ENCODE data around the gene ZMIZ1.
A peak's percentile ranks its signal among the peaks of the same experiment; 100 is the strongest.

ZMIZ1 gene

DNA sequence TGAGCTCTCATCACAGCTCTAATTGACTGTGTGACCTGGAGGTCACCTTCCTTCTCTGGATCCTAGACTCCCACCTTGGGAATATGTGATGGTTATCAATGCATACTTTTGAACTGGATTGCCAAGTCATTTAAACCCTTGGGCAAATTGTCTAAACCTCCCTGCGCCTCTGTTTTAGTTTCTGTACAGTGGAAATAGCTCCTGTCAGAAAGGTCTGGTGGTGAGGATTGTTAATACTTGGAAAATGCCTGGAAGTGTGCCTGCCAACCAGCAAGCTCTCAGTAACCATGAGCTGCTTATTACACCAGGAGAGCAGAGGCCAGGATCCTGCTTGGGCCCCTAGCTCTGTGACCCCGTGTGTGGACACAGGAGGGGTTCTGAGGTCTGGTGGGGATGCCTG, 169.8 kb downstream of the ZMIZ1 start:
- DNase-seq (ENCODE audit: insufficient read length, low spot score) (no peak), FAIRE-seq (no peak)

- DNase-seq (ENCODE audit: insufficient read length, low spot score) (no peak), FAIRE-seq (no peak)
Observed at GRCh38 chr10:79239275-79239779, 170.6 kb downstream of the ZMIZ1 start.

DNA sequence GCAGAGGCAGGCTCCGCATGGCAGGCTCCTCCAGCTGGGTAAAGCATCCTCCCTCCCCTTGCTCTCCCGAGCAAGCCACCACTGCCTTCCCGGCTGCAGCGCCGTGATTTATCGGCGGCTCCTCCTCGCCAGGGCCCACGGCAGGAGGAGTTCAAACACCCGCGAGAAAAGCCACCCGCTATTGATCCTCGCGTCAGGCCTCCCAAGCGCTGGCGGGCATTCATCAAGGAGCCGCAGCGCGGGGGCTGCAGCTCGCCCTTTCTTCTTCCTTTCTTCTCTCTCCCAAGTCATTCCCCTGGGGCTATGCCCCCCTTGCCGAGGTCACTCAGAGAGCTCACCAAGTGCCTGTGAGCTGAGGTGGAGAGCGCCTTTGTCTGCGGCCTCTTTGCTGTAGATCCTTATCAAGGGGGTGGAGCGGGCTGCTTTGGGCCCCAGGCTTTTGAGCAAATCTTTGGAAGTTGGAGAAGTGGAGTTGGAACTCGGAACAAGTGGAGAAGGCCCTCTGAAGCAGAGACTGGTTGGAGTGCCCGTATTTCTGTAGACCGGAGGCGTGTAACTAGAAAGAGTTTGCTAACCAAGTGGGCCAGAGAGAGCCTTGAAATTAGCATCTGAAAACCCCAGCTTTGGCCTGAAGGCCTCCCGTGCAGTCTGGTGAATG, 171.3 kb downstream of the ZMIZ1 start:
- no peak for FAIRE-seq

DNA sequence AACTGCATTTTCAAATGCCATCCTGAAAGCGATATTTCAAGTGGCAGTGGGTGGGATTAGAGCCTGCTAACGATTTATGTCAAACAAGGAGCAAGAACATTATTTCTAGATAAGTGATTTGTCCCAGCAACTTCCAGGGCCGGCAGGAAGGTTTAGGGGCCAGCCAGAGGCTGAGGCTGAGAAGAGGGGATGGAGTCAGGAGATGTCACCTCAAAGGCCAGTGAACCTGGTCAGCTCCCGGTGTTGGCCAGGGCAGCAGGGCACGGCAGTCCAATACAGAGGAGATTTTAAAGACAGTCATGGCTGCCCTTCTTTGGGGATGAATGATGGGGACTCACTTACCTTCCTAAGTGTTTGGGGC, 172.8 kb downstream of the ZMIZ1 start:
- DNase-seq (ENCODE audit: insufficient read length, low spot score) (no peak), FAIRE-seq (no peak)

More for the DNA sequence above, 171.3 kb downstream of the ZMIZ1 start:
- no peak for DNase-seq (ENCODE audit: insufficient read length, low spot score)

DNA sequence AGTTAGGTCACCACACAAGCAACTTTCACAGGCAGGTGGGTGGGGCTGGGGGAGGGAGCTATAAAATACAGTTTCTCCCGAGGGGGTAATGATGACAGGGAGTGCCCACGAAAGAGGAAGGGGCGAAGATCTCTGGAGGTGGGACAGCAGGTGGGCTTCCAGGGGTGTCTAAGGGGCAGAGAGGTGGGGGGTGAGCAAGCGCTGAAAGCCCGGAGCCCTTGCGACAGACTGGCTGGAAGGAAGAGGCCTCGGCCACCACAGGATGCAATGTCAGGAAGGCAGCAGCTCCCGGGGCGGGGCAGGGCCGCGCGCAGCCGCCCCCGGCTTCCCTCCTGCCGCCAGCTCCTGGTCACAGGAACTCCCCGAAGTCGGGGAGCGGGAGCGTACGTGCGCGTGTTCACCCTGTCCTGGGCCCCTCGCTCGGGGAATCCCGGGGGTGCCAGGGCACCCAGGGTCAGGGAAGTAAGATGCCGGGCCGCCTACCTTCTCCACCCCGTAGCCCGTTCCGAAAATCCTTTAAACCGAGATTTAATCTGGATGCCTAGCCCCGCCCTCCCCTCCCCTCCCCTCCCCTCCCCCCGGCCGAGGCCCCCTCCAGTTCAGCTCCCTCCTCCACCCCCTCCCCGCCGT, 173.3 kb downstream of the ZMIZ1 start:
- FAIRE-seq, result peak; percentile 64
- DNase-seq (ENCODE audit: insufficient read length, low spot score), result peak; percentile 53

DNA sequence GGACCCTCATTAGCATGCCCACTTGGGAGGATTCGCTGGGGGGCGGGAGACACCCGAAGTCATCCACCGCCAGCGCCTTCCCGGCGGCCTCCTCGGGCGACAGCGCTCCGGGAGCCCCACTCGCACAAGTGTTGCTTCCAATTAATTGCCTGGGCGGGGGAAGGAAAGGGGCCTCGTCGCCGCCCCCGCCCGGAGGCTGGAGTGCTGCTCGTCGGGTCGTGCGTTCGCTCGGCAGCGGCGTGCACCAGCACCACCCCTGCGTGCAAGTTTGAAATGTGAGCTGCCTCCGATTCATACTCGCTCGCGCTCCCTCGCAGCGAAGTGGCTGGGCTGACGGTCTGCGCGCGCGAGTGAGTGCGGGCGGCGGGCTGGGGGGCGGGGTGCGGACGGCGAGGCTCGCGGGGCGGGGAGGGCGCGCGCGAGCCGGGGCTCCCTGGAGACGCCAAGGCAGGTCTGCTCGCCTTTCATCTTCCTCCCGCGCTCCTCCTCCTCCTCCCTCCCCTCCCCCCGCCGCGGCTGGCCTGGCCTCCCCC, 173.9 kb downstream of the ZMIZ1 start:
- peak; percentile 72 for FAIRE-seq
- peak; percentile 74 for DNase-seq (ENCODE audit: insufficient read length, low spot score)

- FAIRE-seq (no peak), DNase-seq (ENCODE audit: insufficient read length, low spot score) (peak; percentile 80)
Observed at GRCh38 chr10:79243181-79244067, 174.7 kb downstream of the ZMIZ1 start.

DNA sequence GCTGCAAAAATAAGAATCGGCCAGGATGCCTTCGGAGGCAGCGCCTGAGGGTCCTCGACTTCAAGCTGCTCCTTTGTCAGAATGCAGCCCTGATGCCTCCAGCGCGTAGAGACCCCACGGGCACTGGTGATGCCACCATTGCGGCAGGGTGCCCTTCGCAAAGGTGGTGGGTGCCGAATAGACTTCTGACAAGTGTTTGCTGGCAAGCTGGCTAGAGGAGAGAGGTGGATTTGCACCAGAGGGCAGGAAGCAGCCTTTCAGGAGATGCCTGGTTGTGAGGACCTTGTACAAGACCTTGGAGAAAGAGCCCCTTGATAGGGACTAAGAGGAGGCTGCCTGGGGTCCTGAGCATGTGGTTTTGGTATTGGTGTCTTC, 175.3 kb downstream of the ZMIZ1 start:
- no peak for FAIRE-seq
- DNase-seq (ENCODE audit: insufficient read length, low spot score), result no peak

DNA sequence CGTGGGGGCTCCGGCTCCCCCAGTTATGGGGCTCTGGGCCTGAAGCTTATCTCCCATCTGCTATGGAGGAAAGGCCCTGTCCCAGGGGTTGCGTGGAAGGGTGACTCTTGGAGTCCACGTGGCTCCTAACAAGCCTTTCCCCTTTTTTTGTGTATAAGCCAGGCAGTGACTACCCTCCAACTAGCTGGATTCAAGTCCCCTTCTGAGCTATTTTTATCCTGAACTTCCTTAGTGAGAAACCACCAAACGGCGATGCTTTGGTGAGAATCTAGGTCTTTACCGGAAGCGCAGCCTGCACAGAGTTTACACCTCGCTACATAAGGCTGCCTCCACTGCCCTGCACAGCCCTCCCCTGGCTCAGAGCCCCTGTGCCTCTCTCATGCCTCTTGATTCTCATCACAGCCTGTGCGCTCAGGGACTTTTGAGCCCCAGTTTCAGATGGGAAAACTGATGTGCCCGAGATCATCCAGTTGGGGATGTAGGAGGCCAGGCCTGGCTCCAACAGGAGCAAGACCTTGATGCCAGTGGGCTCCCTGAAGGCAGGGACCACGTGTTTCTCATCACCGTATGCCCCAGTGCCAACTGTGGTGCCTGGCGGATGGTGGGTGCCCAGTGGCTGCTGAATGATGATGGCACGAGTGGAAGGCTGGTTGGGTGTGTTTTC, 176.2 kb downstream of the ZMIZ1 start:
- DNase-seq (ENCODE audit: insufficient read length, low spot score) (peak; percentile 70), FAIRE-seq (peak; percentile 95)

GRCh38 chr10:79245539-79246208, 176.9 kb downstream of the ZMIZ1 start:
- DNase-seq (ENCODE audit: insufficient read length, low spot score) (no peak), FAIRE-seq (peak; percentile 78)

- DNase-seq (ENCODE audit: insufficient read length, low spot score), result no peak
- FAIRE-seq, result no peak
Observed at GRCh38 chr10:79246209-79246581, 177.4 kb downstream of the ZMIZ1 start.

GRCh38 chr10:79246606-79247275, 178.0 kb downstream of the ZMIZ1 start:
- FAIRE-seq, result peak; percentile 55
- no peak for DNase-seq (ENCODE audit: insufficient read length, low spot score)

GRCh38 chr10:79247373-79248137, 178.8 kb downstream of the ZMIZ1 start:
- FAIRE-seq (no peak), DNase-seq (ENCODE audit: insufficient read length, low spot score) (no peak)

- DNase-seq (ENCODE audit: insufficient read length, low spot score) (no peak), FAIRE-seq (peak; percentile 71)
Observed at GRCh38 chr10:79248341-79249185, 179.8 kb downstream of the ZMIZ1 start.

- DNase-seq (ENCODE audit: insufficient read length, low spot score), result peak; percentile 49
- FAIRE-seq, result peak; percentile 97
Observed at GRCh38 chr10:79249186-79250121, 180.7 kb downstream of the ZMIZ1 start.

GRCh38 chr10:79250259-79250658, 181.5 kb downstream of the ZMIZ1 start:
- FAIRE-seq (no peak), DNase-seq (ENCODE audit: insufficient read length, low spot score) (no peak)

- FAIRE-seq (no peak), DNase-seq (ENCODE audit: insufficient read length, low spot score) (no peak)
Observed at GRCh38 chr10:79252450-79252849, 183.7 kb downstream of the ZMIZ1 start.

All from GM19239 (cell line).